Measurements from ENCODE around the gene GLG1. TPM values are rescaled to one million over a fixed set of nuclear protein-coding genes. Genes with fewer than 3 reads are reported as not detected.

GLG1 gene
- total RNA-seq, 1 experiment from 2014 or later, result 135 TPM

GRCh38 chr16:74474416-74474815 lies 132.5 kb downstream of the GLG1 start:
- H3K4ac ChIP-seq (ENCODE audit: low read depth, low read length), result no peak overlapping the region
- H3K9me3 Mint-ChIP-seq, result no peaks in the 10 kb centered on the region
- no peaks in the 10 kb centered on the region for H3K27me3 ChIP-seq (ENCODE audit: insufficient read depth, low read length)
- no peak overlapping the region for H3K18ac ChIP-seq (ENCODE audit: insufficient read length, low read depth, low read length)
- H3K27ac Mint-ChIP-seq, result no peak overlapping the region
- H4K5ac ChIP-seq (ENCODE audit: insufficient read length, low read depth, low read length), result no peak overlapping the region
- H2AK5ac ChIP-seq (ENCODE audit: insufficient read length, low read length), result no peak overlapping the region
- no peak overlapping the region for H2AFZ ChIP-seq (ENCODE audit: low read length)
- H3K36me3 Mint-ChIP-seq (ENCODE audit: insufficient read depth in 1 of 3, low read depth in 3 of 3), result peaks cover 47 to 89% (median 77%) of the 10 kb centered on the region in 3 experiments; a peak in 6 of 7 replicates
- H4K8ac ChIP-seq (replicated peaks; ENCODE audit: insufficient read length, low read depth, low read length), result no peak overlapping the region
- H2BK15ac ChIP-seq (ENCODE audit: low read depth, low read length), result no peak overlapping the region
- no peak overlapping the region for H3K4me2 ChIP-seq (ENCODE audit: insufficient read depth, insufficient read length, low read length)
- no peak overlapping the region for H2BK120ac ChIP-seq (ENCODE audit: low read depth, low read length, poor library complexity, severe bottlenecking)
- no peak for DNase-seq
- H3K4me3 Mint-ChIP-seq, result no peak overlapping the region
- H2BK20ac ChIP-seq (ENCODE audit: low read depth, low read length, poor library complexity, severe bottlenecking), result no peak overlapping the region
- H3K4me1 Mint-ChIP-seq, result no peaks in the 10 kb centered on the region
- H3K79me2 ChIP-seq (ENCODE audit: insufficient read depth, low read length), result no peaks in the 10 kb centered on the region
- no peaks in the 10 kb centered on the region for H3K4me1 ChIP-seq (ENCODE audit: insufficient read depth, low read length)
- H3K27me3 Mint-ChIP-seq (ENCODE audit: low read depth), result no peaks in the 10 kb centered on the region
- H3K79me1 ChIP-seq (ENCODE audit: insufficient read depth, low read depth, low read length, poor library complexity, severe bottlenecking), result no peaks in the 10 kb centered on the region
- H3T11ph ChIP-seq (ENCODE audit: low read length), result no peak overlapping the region
- no peak overlapping the region for H3K27ac ChIP-seq (ENCODE audit: insufficient read length, low read depth, low read length)
- no peak overlapping the region for H3K56ac ChIP-seq (ENCODE audit: insufficient read length, low read depth, low read length)
- no peaks in the 10 kb centered on the region for H4K20me1 ChIP-seq (ENCODE audit: control insufficient read depth, insufficient read depth, insufficient read length)
- H3K14ac ChIP-seq (ENCODE audit: insufficient read depth, low read length), result no peak overlapping the region
- H3K23ac ChIP-seq (ENCODE audit: insufficient read length, low read depth, low read length), result no peak overlapping the region
- no peaks in the 10 kb centered on the region for H3K23me2 ChIP-seq (ENCODE audit: insufficient read length, low read depth, low read length, poor library complexity, severe bottlenecking)
- TF ChIP-seq CTCF (conservative IDR thresholded peaks at IDR 0.05), result no peak
- no peak overlapping the region for H2BK12ac ChIP-seq (ENCODE audit: insufficient read length, low read depth, low read length)
- no peak overlapping the region for H4K91ac ChIP-seq (ENCODE audit: insufficient read length, low read depth, low read length)
- H3K9ac ChIP-seq (ENCODE audit: extremely low read depth, insufficient read length, low read length), result no peak overlapping the region
- no CpG with 5 or more reads among the region's 1 CpG for WGBS (ENCODE audit: extremely low coverage, insufficient read length, low lambda C conversion rate)
- no peak overlapping the region for H2BK5ac ChIP-seq (ENCODE audit: insufficient read length, low read length)
- no peaks in the 10 kb centered on the region for H3K9me3 ChIP-seq (ENCODE audit: control insufficient read depth, low read depth, low read length)

All from H9 (cell line).